ENCODE results near the gene PJA2. TPM values are rescaled to one million over a fixed set of nuclear protein-coding genes. Genes with fewer than 3 reads are reported as not detected.

Gene PJA2
- total and polyA plus RNA-seq, 10 donors, result 15.3 to 133 (median 90.3) TPM

DNA sequence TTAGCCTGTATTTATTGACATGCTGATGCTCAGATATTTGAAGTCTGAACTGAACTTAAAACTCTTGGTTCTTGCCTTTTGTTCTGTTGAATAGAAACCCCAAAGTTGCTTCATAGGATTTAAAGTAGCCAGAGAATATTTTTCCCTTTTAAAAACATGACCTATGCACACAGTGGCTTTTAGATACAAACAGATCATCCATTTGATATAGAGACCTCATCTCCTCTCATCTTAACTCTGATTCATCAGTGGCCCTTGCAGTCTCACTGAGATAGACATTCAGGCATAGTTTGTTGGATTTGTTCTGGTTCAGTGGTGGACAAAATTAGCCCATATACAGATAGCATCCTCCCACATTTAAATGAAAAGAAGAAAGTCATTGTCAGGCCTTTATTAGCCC, 43.5 kb upstream of the PJA2 start:
- intact Hi-C loops (cut with DNase I; ENCODE audit: low total_unique reads), result no loop called here
- H3K27ac ChIP-seq, result peak overlapping the region in 4 of 8 donors; percentile 2 to 25 (median 10)

DNA sequence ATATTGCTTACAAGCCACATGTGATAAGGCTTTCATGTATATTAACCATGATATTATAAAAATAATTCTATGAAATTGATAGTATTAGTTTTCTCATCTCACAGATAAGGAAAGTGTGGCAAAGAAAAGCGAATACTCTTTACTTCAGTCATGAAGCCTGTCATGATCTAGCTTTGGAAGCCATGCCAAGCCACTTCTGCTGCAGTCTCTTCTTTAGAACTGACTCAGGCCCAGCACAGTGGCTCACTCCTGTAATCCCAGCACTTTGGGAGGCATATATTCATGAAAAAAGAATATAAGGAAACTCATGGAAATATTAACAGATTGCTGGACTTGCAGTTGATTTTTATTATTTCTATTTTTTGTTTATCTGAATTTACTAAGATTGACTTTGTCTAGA, 42.9 kb upstream of the PJA2 start:
- WGBS, 5 donors, result 79 to 93% (median 90%) methylated on average over 1 of the region's 1 CpG
- intact Hi-C loops (cut with DNase I; ENCODE audit: low total_unique reads), result no loop called here
- DNase-seq, result no peak
- no peaks in the 10 kb centered on the region for H3K27me3 ChIP-seq (replicated peaks in 1 of 7)
- H3K4me3 ChIP-seq, result no peak overlapping the region
- H3K4me1 ChIP-seq, result peaks cover 0 to 14% (median 5%) of the 10 kb centered on the region in 6 donors
- no peak overlapping the region for H3K27ac ChIP-seq
- H3K36me3 ChIP-seq, result no peaks in the 10 kb centered on the region
- H3K9me3 ChIP-seq, result peaks cover 0 to 6% (median 0%) of the 10 kb centered on the region in 8 donors
- TF ChIP-seq, protein P1, sequence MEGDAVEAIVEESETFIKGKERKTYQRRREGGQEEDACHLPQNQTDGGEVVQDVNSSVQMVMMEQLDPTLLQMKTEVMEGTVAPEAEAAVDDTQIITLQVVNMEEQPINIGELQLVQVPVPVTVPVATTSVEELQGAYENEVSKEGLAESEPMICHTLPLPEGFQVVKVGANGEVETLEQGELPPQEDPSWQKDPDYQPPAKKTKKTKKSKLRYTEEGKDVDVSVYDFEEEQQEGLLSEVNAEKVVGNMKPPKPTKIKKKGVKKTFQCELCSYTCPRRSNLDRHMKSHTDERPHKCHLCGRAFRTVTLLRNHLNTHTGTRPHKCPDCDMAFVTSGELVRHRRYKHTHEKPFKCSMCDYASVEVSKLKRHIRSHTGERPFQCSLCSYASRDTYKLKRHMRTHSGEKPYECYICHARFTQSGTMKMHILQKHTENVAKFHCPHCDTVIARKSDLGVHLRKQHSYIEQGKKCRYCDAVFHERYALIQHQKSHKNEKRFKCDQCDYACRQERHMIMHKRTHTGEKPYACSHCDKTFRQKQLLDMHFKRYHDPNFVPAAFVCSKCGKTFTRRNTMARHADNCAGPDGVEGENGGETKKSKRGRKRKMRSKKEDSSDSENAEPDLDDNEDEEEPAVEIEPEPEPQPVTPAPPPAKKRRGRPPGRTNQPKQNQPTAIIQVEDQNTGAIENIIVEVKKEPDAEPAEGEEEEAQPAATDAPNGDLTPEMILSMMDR (IDR thresholded peaks at IDR 0.05 in 8 of 11, conservative IDR thresholded peaks at IDR 0.05 in 3 of 11), result no peak
- no peak for TF ChIP-seq POLR2A (IDR thresholded peaks at IDR 0.05)
- TF ChIP-seq POLR2AphosphoS5 (IDR thresholded peaks at IDR 0.05), result no peak

More for the DNA sequence above, 43.5 kb upstream of the PJA2 start:
- Histone ChIP-seq H3K9me3 (peaks cover 0 to 8% (median 0%) of the 10 kb centered on the region in 8 donors), H3K27me3 (replicated peaks in 1 of 7) (no peaks in the 10 kb centered on the region), H3K36me3 (no peaks in the 10 kb centered on the region), H3K4me3 (no peak overlapping the region), H3K4me1 (peaks cover 0 to 14% (median 5%) of the 10 kb centered on the region in 6 donors)
- TF ChIP-seq POLR2A (IDR thresholded peaks at IDR 0.05) (no peak), POLR2AphosphoS5 (IDR thresholded peaks at IDR 0.05) (no peak)
- TF ChIP-seq, protein P1 (IDR thresholded peaks at IDR 0.05 in 8 of 11, conservative IDR thresholded peaks at IDR 0.05 in 3 of 11), result no peak
- DNase-seq, result no peak

DNA sequence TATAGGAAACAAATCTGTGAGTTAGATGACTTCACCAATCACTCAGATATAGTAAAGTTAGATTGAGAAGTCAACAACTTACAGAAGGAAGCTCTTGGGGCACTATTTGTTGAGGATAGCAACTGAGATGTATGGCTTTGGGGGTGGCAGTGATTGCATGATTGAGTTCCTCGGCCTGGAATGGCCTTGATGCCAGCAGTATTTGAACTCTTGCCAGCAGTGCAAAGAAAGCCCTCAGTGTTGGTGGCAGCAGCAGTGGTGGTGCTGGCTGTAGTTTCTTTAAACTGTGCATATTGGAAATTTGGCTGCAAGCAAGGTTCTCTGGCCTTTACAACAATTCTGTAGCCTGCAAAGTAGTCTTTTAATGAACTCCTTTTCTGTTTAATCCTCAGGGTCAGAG, 41.4 kb upstream of the PJA2 start:
- WGBS, 5 donors, result 50 to 71% (median 64%) methylated on average over 1 of the region's 1 CpG
- Histone ChIP-seq H3K4me3 (no peak overlapping the region), H3K4me1 (peaks cover 0 to 14% (median 5%) of the 10 kb centered on the region in 6 donors), H3K9me3 (no peaks in the 10 kb centered on the region), H3K27ac (no peak overlapping the region), H3K36me3 (no peaks in the 10 kb centered on the region), H3K27me3 (replicated peaks in 1 of 7) (no peaks in the 10 kb centered on the region)
- DNase-seq, result no peak
- TF ChIP-seq POLR2A (IDR thresholded peaks at IDR 0.05) (no peak), POLR2AphosphoS5 (IDR thresholded peaks at IDR 0.05) (no peak)
- TF ChIP-seq, protein P1 (IDR thresholded peaks at IDR 0.05 in 8 of 11, conservative IDR thresholded peaks at IDR 0.05 in 3 of 11), result no peak
- intact Hi-C loops (cut with DNase I; ENCODE audit: low total_unique reads), result no loop called here

DNA sequence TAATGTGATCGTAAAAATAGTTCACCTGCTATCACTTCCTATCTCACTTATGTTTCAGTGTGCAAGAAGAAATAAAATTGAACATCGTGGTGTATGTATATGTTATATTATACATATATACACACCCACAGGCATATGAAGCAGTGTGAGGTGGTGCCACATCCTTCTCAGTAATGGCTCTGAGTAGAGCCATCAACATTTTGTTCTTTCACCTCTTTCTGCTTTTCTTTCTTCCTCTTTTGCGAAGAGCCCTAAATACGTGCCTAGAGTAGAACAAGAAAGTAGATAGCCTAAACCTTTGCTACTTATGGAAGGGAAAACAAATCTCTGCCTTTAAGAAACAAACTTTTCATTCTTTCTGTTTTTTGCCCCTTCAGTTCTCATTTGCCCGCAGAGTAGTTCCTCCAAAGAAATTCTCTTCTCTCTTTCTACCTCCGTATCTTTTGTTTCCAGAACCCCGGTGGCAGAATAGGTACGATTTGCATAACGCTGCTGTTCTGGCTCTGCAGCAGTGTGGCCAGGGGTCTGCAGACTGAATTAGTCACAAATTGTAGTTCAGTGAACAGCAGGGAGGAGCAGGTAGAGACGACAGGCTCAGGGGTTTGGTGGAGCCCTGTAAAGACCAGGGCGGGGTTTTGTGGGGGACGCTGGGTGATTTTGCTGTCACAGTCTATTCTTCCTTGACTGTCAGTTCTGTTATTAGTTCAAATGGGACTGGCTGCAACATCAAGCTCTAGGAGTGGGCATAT, 40.5 kb upstream of the PJA2 start:
- Histone ChIP-seq H3K4me3 (peak overlapping the region in 1 of 8 donors; percentile 6), H3K36me3 (no peaks in the 10 kb centered on the region), H3K27ac (no peak overlapping the region), H3K4me1 (peaks cover 0 to 7% (median under 1%) of the 10 kb centered on the region in 6 donors), H3K9me3 (no peaks in the 10 kb centered on the region), H3K27me3 (replicated peaks in 1 of 7) (no peaks in the 10 kb centered on the region)
- TF ChIP-seq POLR2A (IDR thresholded peaks at IDR 0.05) (no peak), POLR2AphosphoS5 (IDR thresholded peaks at IDR 0.05) (no peak)
- TF ChIP-seq, protein P1 (IDR thresholded peaks at IDR 0.05 in 8 of 11, conservative IDR thresholded peaks at IDR 0.05 in 3 of 11), result no peak
- no peak for DNase-seq
- intact Hi-C loops (cut with DNase I; ENCODE audit: low total_unique reads), result no loop called here
- WGBS, 5 donors, result 64 to 70% (median 66%) methylated on average over 12 of the region's 12 CpGs
